SK-N-DZ (cell line): ENCODE measurements around the gene TAPBP.

ENCODE experiments used
- DNase-seq: peaks from one replicate; pipeline ENCODE4 v3.0.0-alpha.2; 2015; ENCODE audit warnings: low spot score

Gene TAPBP

GRCh38 chr6:33320315-33321181 lies 6.7 kb upstream of the TAPBP start:
- DNase-seq, result no peak

GRCh38 chr6:33319939-33320314 lies 6.0 kb upstream of the TAPBP start:
- DNase-seq, result no peak

GRCh38 chr6:33318426-33319073 lies 4.7 kb upstream of the TAPBP start:
- DNase-seq, result no peak

DNA sequence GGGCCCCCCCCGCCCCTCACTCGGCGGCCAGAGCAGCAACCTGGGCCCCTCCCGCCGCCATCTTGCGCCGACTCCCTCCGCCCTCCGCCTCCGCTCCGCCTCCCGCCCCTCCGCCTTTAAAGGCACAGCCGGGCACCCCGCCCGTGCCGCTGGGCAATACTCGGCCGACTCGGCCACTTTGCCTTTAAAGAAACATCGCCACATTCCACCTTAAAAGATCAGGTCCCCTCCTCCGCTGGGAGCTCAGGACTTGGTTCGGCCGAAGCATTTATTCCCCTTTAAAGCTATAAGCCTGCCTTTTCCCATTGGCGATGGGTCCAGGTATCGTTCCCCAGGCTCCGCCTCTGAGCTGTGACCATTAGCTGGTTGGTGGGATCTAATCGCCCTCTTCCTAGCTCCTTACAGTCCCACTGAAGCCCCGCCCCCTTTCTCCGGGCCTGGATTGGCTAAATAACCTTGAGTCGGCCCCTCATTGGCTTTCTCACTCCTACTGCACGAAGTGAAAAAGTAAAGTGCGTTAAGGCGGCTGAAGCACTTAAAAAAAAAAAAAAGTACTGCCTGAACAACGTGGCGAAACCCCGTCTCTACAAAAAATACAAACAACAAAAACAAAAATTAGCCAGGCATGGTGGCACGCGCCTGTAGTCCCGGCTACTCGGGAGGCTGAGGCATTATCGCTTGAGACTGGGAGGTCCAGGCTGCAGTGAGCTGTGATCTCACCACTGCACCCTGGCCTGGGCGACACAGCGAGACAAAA lies 4.0 kb upstream of the TAPBP start, which contains the start of gene ZBTB22:
ZBTB22 (minus strand) TSS at position 76 of the 757 bp plus-strand sequence. CDS start 828 bp downstream, outside the sequence.
- DNase-seq, result peak; percentile 99

GRCh38 chr6:33317419-33317668 lies 3.5 kb upstream of the TAPBP start:
- DNase-seq, result no peak

DNA sequence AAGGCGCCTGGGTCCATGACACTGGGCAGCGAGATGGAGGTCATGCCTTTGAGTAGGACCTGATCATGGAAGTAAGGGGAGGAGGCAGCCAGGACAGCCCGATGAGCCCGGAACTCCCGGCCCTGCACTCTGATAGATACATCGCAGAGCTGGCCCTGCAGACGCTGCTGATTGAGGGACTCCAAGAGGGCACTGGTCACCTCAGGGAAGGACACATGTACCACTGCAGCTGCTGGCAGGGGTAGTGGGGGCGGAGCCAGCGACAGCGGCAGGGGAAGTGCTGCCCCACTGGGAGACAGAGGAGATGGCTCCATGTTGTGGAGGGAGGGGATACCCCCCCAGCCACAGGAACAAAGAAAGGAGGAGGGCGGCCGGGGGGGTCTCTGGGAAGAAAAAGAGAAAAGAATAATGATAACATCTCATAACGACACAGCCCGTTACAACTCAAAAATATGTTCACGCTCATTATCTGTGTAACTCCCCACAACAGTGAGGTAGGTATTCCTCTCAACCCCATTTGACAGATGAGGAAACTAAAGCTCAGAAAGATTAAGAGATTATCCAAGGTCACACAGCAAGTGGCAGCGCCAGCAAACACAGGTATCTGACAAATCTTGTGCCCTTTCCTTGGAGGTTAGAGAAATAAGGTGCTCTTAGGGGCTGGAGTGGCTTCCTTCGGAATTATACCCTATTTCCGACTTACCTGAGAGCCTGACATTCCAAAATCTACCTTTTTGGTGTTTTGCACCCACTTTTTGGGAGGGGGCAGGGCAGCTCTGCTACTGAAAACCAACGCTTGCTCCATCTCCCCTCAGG lies 2.9 kb upstream of the TAPBP start:
- DNase-seq, result no peak

- DNase-seq, result no peak
Observed at GRCh38 chr6:33315793-33316602, 2.1 kb upstream of the TAPBP start.

DNA sequence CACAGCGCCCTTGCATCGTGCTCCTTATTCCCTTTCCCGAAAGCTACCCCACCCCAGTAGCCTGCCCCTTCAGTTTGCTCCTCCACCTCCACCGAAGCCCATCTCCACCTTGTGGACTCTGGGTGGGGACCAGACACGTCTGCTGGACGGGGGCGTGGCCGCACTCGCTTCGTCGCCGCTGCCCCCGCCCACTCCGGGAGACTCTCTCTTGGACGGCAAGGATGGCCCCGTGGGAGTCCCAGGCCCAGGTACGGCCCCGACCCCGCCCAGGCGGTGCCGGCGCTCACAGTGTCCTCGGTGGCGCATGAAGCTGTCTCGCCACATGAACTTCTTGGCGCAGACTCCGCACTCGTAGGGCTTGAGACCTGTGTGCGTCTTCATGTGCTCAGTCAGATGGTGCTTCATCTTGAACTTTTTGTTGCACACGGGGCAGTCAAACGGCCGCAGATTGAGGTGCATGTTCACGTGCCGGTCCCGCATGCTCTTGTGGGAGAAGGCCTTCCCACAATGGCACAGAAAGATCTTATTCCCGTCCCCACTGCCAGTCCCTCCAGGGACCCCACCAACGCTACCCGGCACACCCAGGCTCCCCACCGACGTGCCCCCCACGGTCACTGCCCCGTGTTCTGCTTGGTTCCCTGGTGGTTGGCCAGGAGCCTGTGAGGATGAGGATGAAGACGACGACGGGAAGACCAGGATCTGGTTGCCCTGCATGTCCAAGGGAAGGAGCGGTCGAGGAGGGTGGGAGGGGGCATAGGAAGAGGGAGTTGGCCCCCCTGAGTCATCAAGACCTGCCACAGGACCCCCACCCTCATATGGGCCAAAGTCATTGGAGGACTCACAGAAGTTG lies 1.3 kb upstream of the TAPBP start:
- no peak for DNase-seq

DNA sequence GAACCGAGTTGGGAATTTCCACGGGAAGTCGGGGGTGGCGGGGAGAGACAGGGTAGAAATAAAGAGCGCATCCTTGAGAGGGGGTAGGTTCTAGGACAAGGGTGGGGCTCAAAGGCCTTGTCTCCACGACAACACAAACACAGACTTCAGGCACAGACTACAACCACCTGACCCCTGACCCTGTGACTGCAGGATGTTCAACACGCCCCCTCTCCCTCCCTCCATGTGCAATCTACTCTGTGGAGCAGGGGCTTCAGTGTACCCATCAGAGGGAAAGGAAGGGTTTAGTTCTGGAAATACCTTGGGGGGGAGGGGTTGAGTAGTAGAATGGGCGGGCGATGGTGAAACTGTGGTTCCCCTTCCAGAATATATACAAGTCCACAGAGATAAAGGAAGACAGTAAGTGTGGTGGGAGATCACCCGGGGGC lies 651 bp upstream of the TAPBP start:
- peak; percentile 31 for DNase-seq

- DNase-seq, result peak; percentile 54
Observed at GRCh38 chr6:33313105-33313708, 671 bp downstream of the TAPBP start.

GRCh38 chr6:33312361-33313104 lies 1.3 kb downstream of the TAPBP start:
- DNase-seq, result peak; percentile 40

GRCh38 chr6:33306356-33306755 lies 7.5 kb downstream of the TAPBP start:
- peak; percentile 52 for DNase-seq

- no peak for DNase-seq
Observed at GRCh38 chr6:33305052-33305451, 8.8 kb downstream of the TAPBP start.

DNA sequence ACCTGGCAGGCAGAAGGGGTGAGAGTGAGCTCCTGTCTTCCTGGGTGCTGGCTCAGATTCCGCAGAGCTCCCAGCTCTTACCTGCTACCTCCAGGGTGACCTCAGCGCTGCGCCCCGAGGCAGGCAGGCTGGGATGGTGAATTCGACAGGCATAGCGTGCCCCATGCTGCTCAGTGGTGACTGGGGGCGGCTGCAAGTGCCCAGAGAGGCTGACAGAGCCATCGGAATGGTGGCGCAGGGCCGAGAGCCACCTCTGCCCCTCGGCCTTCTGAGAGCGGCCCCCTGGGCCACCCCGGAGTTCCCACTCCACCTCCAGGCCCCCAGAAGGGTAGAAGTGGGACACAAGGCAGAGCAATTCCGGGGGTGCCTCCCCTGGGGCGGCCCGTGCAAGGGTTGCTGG lies 9.7 kb downstream of the TAPBP start:
- DNase-seq, result no peak

GRCh38 chr6:33301877-33302276 lies 12.0 kb downstream of the TAPBP start:
- no peak for DNase-seq

GRCh38 chr6:33299237-33299944 lies 14.5 kb downstream of the TAPBP start:
- DNase-seq, result peak; percentile 94

- no peak for DNase-seq
Observed at GRCh38 chr6:33298773-33299236, 15.1 kb downstream of the TAPBP start, which contains the start of gene RGL2. Gene RGL2, minus strand, starts transcription at chr6:33298942. Its CDS starts 332 bp downstream, at chr6:33298610.
